Measurements from ENCODE around the gene PITPNM2.

GRCh38 chr12:123127182-123127495 is 23.8 kb downstream of the PITPNM2 start:
- TF ChIP-seq CTCF (conservative IDR thresholded peaks at IDR 0.05; ENCODE audit: low read length) (no peak), EZH2phosphoT487 (IDR thresholded peaks at IDR 0.05; ENCODE audit: borderline replicate concordance) (no peak)
